Measurements from ENCODE around the gene EXOC3L4.

- no peak for TF ChIP-seq POLR2A (IDR thresholded peaks at IDR 0.05)
- TF ChIP-seq, protein P1, sequence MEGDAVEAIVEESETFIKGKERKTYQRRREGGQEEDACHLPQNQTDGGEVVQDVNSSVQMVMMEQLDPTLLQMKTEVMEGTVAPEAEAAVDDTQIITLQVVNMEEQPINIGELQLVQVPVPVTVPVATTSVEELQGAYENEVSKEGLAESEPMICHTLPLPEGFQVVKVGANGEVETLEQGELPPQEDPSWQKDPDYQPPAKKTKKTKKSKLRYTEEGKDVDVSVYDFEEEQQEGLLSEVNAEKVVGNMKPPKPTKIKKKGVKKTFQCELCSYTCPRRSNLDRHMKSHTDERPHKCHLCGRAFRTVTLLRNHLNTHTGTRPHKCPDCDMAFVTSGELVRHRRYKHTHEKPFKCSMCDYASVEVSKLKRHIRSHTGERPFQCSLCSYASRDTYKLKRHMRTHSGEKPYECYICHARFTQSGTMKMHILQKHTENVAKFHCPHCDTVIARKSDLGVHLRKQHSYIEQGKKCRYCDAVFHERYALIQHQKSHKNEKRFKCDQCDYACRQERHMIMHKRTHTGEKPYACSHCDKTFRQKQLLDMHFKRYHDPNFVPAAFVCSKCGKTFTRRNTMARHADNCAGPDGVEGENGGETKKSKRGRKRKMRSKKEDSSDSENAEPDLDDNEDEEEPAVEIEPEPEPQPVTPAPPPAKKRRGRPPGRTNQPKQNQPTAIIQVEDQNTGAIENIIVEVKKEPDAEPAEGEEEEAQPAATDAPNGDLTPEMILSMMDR (IDR thresholded peaks at IDR 0.05), result no peak
Observed at GRCh38 chr14:103142721-103143302, 48.3 kb downstream of the EXOC3L4 start.

Data from body of pancreas (tissue), 4 donors.